Mesothelial cell of epicardium (in vitro differentiated cells): ENCODE data around the gene MAG. TPM values are rescaled to one million over a fixed set of nuclear protein-coding genes. Genes with fewer than 3 reads are reported as not detected.

Source experiments
- DNase-seq, 2 experiments: peaks; one replicate each; pipeline ENCODE4 v3.0.0; 2021; ENCODE audit warnings: low spot score in 2 of 2; ENCODE audit not compliant: unreplicated experiment in 2 of 2
- H3K27ac Mint-ChIP-seq: 2 replicates; pipeline ENCODE4 v1.8.0; 2021; ENCODE audit warnings: mixed read lengths
- H3K27me3 Mint-ChIP-seq: 2 replicates; pipeline ENCODE4 v1.8.0; 2021; ENCODE audit warnings: low read depth, mixed read lengths
- H3K36me3 Mint-ChIP-seq: 2 replicates; pipeline ENCODE4 v1.8.0; 2021; ENCODE audit warnings: mixed read lengths
- H3K4me1 Mint-ChIP-seq: 2 replicates; pipeline ENCODE4 v1.8.0; 2021; ENCODE audit warnings: mixed read lengths
- H3K4me3 Mint-ChIP-seq: 2 replicates; pipeline ENCODE4 v1.8.0; 2021; ENCODE audit warnings: mild to moderate bottlenecking, moderate library complexity, mixed read lengths
- H3K9me3 Mint-ChIP-seq: 2 replicates; pipeline ENCODE4 v1.8.0; 2021; ENCODE audit warnings: mixed read lengths
- total RNA-seq: library from RNA; stranded (reverse); gene quantifications from 3 replicates; pipeline ENCODE4 v1.2.1, GENCODE V29; 2021
- TF ChIP-seq, protein P1 (sequence below): fragments of 200-600 bp; sonication (generic); IDR thresholded peaks from one replicate; pipeline ENCODE4 v1.5.0; 2021; ENCODE audit warnings: antibody characterized with exemption; ENCODE audit not compliant: unreplicated experiment

The MAG gene
- total RNA-seq, 1 donor from 2014 or later = 26.1 TPM

DNA sequence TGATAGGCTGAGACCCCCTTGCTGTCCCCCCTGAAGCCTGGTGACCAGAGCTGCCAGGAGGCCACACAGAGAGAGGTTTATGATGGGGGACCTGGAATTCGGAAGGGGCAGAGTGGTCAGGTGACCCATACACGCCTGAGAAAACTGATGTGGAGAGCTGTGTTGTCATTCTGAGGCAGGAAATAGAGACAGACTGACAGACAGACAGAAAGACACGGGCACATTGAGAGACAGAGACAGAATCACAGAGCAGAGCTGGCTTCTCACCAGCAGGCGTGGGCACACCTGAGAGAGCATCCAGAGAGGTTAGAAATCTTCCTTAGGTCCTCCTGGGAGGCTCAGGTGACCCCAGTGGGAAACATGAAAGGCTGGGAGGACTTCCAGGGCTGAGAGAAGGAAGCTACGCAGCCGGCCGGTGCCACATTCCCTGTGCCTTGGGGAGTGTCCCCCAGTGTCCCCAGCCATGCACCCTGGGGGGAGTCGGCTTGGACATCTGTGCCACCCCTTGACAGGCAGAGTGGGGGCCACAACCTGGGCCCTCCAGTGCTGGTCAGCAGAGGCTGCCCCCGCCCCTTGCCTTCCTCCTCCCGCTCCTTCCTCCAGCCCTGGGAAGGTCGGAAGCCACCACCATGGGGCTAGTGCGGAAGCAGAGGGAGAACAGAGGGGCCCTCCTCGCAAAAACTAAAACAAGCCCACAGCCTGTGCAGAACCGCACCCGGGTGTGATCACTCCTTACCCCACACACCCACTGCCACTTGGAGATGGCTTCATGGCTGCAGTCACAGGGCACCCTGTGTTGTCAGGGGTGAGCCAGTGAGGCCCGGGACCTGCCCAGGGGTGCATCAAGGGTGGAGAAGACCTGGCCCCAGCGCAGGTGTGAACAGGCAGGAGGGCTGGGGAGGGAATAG, 57.9 kb downstream of the MAG start:
- Mint-ChIP-seq H3K9me3 (no peaks in the 10 kb centered on the region), H3K4me1 (peaks cover 9% of the 10 kb centered on the region), H3K27me3 (no peaks in the 10 kb centered on the region), H3K4me3 (no peak overlapping the region), H3K36me3 (no peaks in the 10 kb centered on the region), H3K27ac (no peak overlapping the region)
- TF ChIP-seq, protein P1, sequence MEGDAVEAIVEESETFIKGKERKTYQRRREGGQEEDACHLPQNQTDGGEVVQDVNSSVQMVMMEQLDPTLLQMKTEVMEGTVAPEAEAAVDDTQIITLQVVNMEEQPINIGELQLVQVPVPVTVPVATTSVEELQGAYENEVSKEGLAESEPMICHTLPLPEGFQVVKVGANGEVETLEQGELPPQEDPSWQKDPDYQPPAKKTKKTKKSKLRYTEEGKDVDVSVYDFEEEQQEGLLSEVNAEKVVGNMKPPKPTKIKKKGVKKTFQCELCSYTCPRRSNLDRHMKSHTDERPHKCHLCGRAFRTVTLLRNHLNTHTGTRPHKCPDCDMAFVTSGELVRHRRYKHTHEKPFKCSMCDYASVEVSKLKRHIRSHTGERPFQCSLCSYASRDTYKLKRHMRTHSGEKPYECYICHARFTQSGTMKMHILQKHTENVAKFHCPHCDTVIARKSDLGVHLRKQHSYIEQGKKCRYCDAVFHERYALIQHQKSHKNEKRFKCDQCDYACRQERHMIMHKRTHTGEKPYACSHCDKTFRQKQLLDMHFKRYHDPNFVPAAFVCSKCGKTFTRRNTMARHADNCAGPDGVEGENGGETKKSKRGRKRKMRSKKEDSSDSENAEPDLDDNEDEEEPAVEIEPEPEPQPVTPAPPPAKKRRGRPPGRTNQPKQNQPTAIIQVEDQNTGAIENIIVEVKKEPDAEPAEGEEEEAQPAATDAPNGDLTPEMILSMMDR = no peak
- DNase-seq = peak in 1 of 2 experiments; percentile 29

DNA sequence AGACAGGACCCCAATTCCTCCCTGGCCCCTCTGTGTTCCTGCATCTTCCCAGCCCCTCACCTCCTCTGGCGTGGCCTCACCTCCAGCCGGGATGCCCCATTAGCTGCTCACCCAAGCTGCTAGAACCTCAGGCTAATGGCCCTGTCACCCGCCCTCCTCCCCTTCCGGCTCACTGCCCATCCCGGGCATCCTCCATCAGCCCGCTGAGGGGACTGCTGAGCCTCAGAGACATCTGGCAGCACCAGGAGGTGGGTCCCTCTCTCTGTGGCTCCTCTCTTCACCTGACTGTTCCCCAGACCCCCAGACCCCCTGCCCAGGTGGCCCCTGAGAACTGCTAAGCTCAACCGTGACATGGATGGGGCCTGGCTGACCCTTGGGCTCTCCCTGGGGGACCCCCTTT, 58.6 kb downstream of the MAG start:
- TF ChIP-seq, protein P1 = no peak
- no peak overlapping the region for H3K27ac Mint-ChIP-seq
- no peaks in the 10 kb centered on the region for H3K9me3 Mint-ChIP-seq

DNA sequence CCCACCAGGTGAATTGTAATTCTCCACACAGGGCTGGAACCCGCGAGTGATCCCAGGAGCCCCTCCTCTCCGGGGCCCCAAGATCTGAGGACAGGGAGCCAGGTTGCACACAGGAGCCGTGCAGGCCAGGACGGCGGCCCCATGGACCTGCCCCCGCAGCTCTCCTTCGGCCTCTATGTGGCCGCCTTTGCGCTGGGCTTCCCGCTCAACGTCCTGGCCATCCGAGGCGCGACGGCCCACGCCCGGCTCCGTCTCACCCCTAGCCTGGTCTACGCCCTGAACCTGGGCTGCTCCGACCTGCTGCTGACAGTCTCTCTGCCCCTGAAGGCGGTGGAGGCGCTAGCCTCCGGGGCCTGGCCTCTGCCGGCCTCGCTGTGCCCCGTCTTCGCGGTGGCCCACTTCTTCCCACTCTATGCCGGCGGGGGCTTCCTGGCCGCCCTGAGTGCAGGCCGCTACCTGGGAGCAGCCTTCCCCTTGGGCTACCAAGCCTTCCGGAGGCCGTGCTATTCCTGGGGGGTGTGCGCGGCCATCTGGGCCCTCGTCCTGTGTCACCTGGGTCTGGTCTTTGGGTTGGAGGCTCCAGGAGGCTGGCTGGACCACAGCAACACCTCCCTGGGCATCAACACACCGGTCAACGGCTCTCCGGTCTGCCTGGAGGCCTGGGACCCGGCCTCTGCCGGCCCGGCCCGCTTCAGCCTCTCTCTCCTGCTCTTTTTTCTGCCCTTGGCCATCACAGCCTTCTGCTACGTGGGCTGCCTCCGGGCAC, 59.6 kb downstream of the MAG start:
- TF ChIP-seq, protein P1 = no peak
- Mint-ChIP-seq H3K27me3 (no peaks in the 10 kb centered on the region), H3K4me3 (no peak overlapping the region), H3K27ac (no peak overlapping the region), H3K9me3 (no peaks in the 10 kb centered on the region), H3K36me3 (no peaks in the 10 kb centered on the region), H3K4me1 (peaks cover 9% of the 10 kb centered on the region)
- DNase-seq = no peak

More for the DNA sequence above, 58.6 kb downstream of the MAG start:
- DNase-seq = no peak
- Mint-ChIP-seq H3K4me1 (peaks cover 9% of the 10 kb centered on the region), H3K4me3 (no peak overlapping the region), H3K36me3 (no peaks in the 10 kb centered on the region), H3K27me3 (no peaks in the 10 kb centered on the region)

DNA sequence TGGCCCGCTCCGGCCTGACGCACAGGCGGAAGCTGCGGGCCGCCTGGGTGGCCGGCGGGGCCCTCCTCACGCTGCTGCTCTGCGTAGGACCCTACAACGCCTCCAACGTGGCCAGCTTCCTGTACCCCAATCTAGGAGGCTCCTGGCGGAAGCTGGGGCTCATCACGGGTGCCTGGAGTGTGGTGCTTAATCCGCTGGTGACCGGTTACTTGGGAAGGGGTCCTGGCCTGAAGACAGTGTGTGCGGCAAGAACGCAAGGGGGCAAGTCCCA, 60.2 kb downstream of the MAG start:
- no peak for DNase-seq
- Mint-ChIP-seq H3K4me3 (no peak overlapping the region), H3K4me1 (peaks cover 5% of the 10 kb centered on the region), H3K9me3 (no peaks in the 10 kb centered on the region), H3K27me3 (no peaks in the 10 kb centered on the region), H3K36me3 (no peaks in the 10 kb centered on the region), H3K27ac (no peak overlapping the region)
- TF ChIP-seq, protein P1 = no peak

DNA sequence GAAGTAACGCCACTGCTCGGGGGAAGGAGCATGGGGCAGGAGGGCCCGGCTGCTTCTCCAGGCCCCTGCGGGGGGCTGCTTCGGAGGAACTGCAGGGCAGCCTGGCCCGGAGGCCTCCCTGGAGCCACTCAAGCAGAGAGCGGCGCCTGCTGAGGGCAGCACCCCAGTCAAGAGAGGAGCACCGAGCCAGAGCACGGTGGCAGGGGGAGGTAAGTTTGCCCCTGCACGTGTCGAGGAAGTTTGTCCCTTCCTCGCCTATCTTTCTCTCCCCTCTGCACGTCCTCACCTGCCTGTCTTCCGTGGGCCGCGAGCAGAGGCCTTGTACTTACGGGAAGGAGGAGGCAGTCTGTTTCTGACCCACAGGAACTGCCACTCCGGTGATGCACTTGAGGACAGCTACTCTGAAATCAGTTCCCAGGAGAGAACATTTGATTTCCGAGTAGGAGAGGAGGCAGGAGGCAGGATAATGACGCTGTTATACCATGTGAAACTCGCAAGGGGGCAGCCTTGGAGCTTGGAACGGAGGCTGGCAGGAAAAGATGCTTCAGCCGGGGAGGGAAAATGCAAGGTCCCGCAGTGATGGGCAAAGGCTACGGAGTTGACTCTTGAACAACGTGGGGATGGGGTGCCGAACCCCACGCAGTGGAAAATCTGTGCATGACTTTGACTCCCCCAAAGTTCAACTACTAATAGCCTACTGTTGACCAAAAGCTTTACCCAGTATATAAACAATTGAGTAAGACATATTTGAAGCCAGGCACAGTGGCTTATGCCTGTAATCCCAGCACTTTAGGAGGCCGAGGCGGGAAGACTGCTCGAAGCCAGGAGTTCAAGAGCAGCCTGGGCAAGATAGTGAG, 60.7 kb downstream of the MAG start:
- TF ChIP-seq, protein P1 = peak; percentile 72
- Mint-ChIP-seq H3K4me1 (peaks cover 2% of the 10 kb centered on the region), H3K27ac (no peak overlapping the region), H3K36me3 (no peaks in the 10 kb centered on the region), H3K4me3 (no peak overlapping the region), H3K9me3 (no peaks in the 10 kb centered on the region), H3K27me3 (no peaks in the 10 kb centered on the region)
- peak in 1 of 2 experiments; percentile 74 for DNase-seq
